Adipocyte (in vitro differentiated cells): ENCODE results near the gene CCDC14.
"Not testable (repeated sequence)": the region's sequence is repeated elsewhere in the genome, so short reads cannot be mapped to it uniquely, and the experiment has no call there.

Experiments
- DNase-seq: peaks from one replicate; pipeline ENCODE4 v3.0.0-alpha.2; 2015; ENCODE audit warnings: low read depth
- H3K27me3 ChIP-seq: replicated peaks from 2 replicates; pipeline ENCODE4 v1.7.0; 2013; ENCODE audit warnings: mild to moderate bottlenecking, low read length, moderate library complexity; ENCODE audit not compliant: control insufficient read depth, insufficient read depth
- H3K36me3 ChIP-seq: 2 replicates; pipeline ENCODE4 v1.7.0; 2013; ENCODE audit warnings: low read length, mild to moderate bottlenecking, moderate library complexity; ENCODE audit not compliant: control insufficient read depth, insufficient read depth, severe bottlenecking
- H3K4me1 ChIP-seq: 2 replicates; pipeline ENCODE4 v1.7.0; 2013; ENCODE audit warnings: mild to moderate bottlenecking, low read length, moderate library complexity; ENCODE audit not compliant: control insufficient read depth, insufficient read depth
- H3K4me3 ChIP-seq: 2 replicates; pipeline ENCODE4 v1.7.0; 2013; ENCODE audit warnings: mild to moderate bottlenecking, low read length, moderate library complexity
- H3K9ac ChIP-seq: 2 replicates; pipeline ENCODE4 v1.7.0; 2013; ENCODE audit warnings: mild to moderate bottlenecking, low read length, moderate library complexity
- H3K9me3 ChIP-seq: 2 replicates; pipeline ENCODE4 v1.7.0; 2013; ENCODE audit warnings: mild to moderate bottlenecking, low read length, moderate library complexity; ENCODE audit not compliant: control insufficient read depth

The CCDC14 gene, protein sequence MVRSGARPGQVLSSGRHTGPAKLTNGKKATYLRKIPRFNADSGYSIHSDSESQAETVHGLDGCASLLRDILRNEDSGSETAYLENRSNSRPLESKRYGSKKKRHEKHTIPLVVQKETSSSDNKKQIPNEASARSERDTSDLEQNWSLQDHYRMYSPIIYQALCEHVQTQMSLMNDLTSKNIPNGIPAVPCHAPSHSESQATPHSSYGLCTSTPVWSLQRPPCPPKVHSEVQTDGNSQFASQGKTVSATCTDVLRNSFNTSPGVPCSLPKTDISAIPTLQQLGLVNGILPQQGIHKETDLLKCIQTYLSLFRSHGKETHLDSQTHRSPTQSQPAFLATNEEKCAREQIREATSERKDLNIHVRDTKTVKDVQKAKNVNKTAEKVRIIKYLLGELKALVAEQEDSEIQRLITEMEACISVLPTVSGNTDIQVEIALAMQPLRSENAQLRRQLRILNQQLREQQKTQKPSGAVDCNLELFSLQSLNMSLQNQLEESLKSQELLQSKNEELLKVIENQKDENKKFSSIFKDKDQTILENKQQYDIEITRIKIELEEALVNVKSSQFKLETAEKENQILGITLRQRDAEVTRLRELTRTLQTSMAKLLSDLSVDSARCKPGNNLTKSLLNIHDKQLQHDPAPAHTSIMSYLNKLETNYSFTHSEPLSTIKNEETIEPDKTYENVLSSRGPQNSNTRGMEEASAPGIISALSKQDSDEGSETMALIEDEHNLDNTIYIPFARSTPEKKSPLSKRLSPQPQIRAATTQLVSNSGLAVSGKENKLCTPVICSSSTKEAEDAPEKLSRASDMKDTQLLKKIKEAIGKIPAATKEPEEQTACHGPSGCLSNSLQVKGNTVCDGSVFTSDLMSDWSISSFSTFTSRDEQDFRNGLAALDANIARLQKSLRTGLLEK

DNA sequence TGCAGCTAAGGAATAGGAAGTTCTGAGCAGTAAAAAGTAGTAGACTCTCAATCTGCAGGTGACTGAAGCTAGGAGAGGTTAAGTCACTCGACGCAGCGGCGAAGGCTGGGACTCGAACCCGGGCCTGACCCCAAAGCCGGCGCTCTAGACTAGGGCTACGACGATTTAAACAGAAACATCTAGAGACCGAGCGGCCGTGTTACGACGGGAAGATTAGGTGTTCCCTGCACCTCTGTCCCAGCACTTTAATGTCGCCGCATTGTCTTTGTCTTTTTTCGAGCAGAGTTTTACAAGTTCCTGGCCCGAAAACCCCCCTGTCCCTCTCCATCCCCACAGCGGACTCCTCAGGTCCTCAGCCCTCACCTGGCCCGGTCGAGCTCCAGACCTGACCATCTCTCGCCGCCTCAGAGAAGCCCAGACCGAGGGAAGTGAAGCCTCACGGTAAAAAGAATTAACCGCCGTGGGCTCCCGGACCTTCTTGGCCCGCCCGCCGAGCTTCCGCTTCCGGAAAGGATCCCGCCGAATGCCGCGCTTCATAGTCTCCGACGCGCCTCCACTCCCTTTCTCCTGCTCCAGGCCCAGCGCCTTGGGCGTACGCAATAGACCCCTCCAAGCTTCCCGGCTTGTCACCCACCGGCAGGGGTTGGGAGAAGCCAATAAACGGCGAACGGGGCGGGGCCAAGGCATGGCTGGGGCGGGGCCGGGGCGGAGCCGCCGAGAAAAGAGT, at the start of gene CCDC14:
Gene CCDC14 (minus strand): TSS at position 449 of the 727 bp plus-strand sequence. CDS start 56 bp downstream, at position 393.
- Histone ChIP-seq H3K27me3 (no peaks in the 10 kb centered on the region), H3K4me3 (peak within 1 kb of the TSS; percentile 98), H3K36me3 (peaks cover 2% of the 10 kb centered on the region), H3K9me3 (no peaks in the 10 kb centered on the region), H3K9ac (peak within 1 kb of the TSS; percentile 92), H3K4me1 (peaks cover 7% of the 10 kb centered on the region)
- peak; percentile 99 for DNase-seq

DNA sequence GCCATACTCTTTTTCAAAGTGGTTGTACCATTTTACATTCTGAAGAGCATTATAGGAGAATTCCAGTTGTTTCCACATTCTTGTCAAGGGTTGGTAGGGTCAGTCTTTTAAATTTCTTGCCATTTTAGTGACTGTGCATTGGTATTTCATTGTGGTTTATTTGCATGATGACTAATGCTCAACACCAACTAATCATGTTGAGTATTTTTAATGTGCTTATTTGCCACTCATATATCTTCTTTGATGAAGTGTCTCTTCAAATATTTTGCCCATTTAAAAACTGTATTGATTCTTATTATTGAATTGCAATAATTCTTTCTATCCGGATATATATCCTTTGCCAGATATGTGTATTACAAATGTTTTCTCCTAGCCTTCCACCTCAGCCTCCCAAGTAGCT, 47.3 kb upstream of the CCDC14 start:
- H3K9me3 ChIP-seq, H3K4me1 ChIP-seq, H3K4me3 ChIP-seq, H3K36me3 ChIP-seq, DNase-seq, H3K9ac ChIP-seq: not testable (repeated sequence)
- H3K27me3 ChIP-seq: peaks cover 18% of the 10 kb centered on the region

DNA sequence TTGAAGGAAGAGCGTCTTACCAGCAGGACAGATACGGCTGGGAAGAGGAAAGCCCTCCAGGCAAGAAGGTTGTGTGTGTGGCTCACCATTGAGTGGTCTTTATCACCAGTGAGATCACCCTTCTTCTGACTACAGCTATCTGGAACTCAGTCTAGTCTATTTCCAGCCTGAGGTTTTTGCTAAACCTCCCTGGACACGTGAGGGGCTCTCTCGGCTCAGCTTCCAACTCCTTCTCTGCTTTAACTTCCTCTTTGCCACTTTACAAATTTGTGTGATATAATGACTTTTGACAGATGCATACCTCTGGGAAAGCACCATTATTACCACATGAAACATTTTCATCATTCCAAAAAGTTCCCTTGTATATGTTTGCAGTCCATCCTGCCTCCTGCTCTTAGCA, 46.2 kb upstream of the CCDC14 start:
- H3K4me3 ChIP-seq: no peak overlapping the region
- H3K9me3 ChIP-seq: no peaks in the 10 kb centered on the region
- H3K27me3 ChIP-seq: peaks cover 21% of the 10 kb centered on the region
- H3K4me1 ChIP-seq: no peaks in the 10 kb centered on the region
- no peak overlapping the region for H3K9ac ChIP-seq
- peak; percentile 59 for DNase-seq
- no peaks in the 10 kb centered on the region for H3K36me3 ChIP-seq

DNA sequence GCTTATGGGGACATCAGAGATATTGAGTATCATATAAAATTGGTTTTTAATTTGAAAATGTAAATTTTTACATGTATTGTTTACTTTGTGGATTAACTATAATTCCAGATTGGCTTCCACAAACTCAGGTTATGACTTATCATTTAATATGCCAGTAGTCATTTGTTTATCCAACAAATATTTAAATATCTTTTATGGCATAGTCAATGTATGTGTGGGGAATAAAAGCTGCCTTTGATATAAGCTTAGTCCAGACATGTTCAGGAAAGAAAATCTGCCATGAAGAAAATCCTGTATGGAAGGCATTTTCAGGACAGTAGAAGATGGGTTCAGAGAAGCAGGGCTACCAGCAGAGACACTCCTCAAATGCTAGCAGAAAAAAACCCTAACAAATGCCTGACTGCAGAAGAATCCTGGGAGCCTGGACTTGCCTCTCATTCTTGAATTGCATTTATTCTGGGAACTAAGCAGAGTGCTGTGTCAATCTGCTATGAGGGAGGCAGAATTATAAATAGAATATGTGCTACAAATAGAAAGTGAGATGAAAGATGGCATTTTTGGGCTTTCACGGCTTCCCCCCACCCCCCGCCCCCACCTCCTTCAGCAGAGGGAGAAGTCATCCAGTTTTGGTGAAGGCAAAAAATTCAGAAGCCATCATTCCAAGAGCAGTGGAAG, 41.5 kb upstream of the CCDC14 start:
- H3K4me1 ChIP-seq, H3K9me3 ChIP-seq, H3K36me3 ChIP-seq, DNase-seq, H3K9ac ChIP-seq, H3K4me3 ChIP-seq: not testable (repeated sequence)
- H3K27me3 ChIP-seq: peaks cover 46% of the 10 kb centered on the region

DNA sequence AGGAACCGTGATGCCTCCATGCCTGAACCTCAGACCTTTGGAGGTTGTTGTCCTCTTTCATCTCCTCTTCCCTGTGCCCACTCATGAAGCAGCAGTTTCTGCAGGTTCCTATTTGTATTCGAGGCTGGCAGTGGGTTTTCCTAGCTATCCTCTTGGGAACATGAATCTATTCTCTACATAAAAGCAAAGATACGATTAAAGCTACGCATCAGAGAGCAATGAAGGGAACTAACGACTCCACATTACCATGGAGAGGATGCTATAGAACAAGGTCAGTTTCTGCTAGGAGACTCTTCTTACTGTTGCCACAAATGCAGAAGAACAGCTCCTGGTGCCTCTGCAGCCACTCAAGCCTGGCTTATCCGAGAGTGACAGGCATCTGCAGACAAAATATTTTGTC, 40.3 kb upstream of the CCDC14 start:
- H3K9ac ChIP-seq, H3K36me3 ChIP-seq, H3K9me3 ChIP-seq, H3K4me3 ChIP-seq, H3K4me1 ChIP-seq, DNase-seq: not testable (repeated sequence)
- H3K27me3 ChIP-seq: peaks cover 41% of the 10 kb centered on the region

DNA sequence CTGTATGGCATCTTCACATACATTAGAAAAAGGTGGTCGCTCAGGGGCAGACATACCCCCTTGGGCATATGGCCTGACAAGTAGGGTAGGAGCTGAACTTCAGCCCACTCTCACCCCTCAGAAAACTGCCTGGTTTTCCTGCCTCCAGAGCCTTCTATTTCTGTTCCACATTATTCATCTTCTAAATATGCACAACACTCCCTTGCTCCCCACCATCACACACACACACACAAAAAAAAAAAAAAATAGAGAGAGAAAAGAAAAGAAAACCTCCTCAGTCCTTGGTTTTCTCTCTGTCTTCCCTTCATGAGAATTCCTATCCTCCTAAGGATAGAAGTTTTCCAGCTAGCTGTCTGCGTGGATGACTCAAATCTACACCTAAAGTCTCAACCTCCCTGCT, 36.5 kb upstream of the CCDC14 start:
- H3K36me3 ChIP-seq: no peaks in the 10 kb centered on the region
- H3K27me3 ChIP-seq: peaks cover 48% of the 10 kb centered on the region

DNA sequence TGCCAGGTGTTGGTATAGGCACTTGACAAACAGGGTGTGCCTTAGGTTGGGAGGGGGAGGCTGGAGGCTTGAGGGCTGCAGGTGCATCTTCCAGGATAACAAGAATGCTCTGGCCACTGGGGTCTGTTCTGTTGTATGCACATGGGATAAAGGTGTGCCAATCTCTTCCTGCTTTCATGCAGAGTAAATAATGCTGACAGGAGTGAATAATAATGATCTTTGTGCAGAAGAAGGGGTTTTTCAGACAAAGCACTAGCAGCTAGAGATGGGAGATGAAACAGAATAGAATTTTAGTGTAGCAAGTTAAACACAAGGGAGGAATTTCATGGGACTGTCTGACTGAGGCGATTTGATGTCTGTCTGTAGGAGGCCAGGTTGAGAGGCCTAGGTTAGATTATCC, 32.8 kb upstream of the CCDC14 start:
- no peak overlapping the region for H3K4me3 ChIP-seq
- peaks cover 13% of the 10 kb centered on the region for H3K9me3 ChIP-seq
- H3K27me3 ChIP-seq: peaks cover 46% of the 10 kb centered on the region
- no peak for DNase-seq
- no peak overlapping the region for H3K9ac ChIP-seq
- H3K36me3 ChIP-seq: no peaks in the 10 kb centered on the region
- no peaks in the 10 kb centered on the region for H3K4me1 ChIP-seq

More for the DNA sequence above, 36.5 kb upstream of the CCDC14 start:
- H3K9ac ChIP-seq: no peak overlapping the region
- peaks cover 13% of the 10 kb centered on the region for H3K9me3 ChIP-seq
- peak; percentile 14 for DNase-seq
- no peak overlapping the region for H3K4me3 ChIP-seq
- no peaks in the 10 kb centered on the region for H3K4me1 ChIP-seq

DNA sequence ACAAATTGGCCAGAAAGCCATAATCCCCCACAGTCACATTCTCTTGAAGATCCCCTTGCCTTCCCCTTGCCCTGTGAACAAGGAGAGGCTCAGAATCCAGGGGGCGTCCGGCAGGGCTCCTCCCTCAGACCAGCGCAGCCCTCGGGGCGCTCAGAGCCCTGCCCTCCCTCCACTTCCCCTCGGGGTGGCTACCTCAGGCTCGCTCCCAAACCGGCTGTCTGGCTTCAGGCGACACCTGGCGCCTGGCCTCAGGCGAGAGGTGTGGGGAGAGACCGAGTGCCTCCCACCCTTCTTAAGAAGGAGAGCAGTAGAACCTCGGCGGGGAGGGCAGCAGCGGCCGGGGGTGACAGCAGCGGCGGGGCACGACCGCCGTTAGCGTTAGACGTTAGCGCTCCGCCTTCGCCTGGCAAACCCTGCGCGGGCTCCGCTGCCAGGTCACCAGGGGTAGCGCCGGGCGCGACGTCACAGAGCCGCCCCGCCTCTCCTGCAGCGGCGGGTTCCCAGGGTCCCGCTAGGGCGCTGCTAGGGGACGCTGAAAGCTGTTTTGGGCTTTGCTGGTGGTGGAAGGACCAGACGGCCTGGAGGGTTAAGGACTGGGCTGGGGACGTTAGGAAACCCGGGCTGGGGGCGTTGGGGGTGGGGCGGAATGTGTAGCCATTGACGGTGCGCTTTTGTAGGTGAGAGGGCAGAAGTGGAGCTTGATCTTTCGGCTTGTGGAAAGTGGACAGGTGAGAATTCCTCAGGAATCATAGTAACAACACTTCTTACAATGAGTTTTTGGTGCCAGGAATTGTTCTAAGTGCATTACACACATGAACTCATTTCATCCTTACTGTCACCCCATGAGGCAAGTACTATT, 30.9 kb upstream of the CCDC14 start, which contains the start of gene ROPN1:
Gene ROPN1 (minus strand): TSS at position 395 of the 859 bp plus-strand sequence. CDS start 11,643 bp downstream, outside the sequence.
- not testable (repeated sequence) for DNase-seq, H3K4me1 ChIP-seq, H3K4me3 ChIP-seq, H3K9ac ChIP-seq, H3K36me3 ChIP-seq
- Histone ChIP-seq H3K27me3 (peaks cover 44% of the 10 kb centered on the region), H3K9me3 (peaks cover 10% of the 10 kb centered on the region)

DNA sequence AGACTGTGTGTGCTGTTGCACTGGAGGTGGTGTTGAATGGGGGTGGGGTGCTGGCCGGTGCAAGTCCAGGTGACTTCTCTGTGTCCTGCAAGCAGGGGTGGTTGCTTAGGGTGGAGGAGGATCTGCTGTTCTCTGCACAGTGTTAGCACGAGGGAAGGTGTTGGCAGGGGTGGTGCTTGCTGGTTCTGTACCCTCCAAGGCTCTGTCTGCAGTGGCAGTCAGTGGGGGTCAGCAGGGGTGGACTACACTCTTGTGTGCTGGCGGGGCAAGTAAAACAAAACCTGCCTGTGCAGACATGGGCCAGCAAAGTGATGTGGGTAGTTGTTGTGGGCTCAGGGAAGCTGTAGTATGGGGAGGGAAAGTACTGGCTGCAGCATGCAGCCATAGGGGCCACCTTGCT, 25.4 kb upstream of the CCDC14 start:
- no peaks in the 10 kb centered on the region for H3K4me1 ChIP-seq
- H3K9ac ChIP-seq: no peak overlapping the region
- peaks cover 47% of the 10 kb centered on the region for H3K27me3 ChIP-seq
- no peak for DNase-seq
- H3K9me3 ChIP-seq: peaks cover 12% of the 10 kb centered on the region
- no peak overlapping the region for H3K4me3 ChIP-seq
- H3K36me3 ChIP-seq: no peaks in the 10 kb centered on the region

DNA sequence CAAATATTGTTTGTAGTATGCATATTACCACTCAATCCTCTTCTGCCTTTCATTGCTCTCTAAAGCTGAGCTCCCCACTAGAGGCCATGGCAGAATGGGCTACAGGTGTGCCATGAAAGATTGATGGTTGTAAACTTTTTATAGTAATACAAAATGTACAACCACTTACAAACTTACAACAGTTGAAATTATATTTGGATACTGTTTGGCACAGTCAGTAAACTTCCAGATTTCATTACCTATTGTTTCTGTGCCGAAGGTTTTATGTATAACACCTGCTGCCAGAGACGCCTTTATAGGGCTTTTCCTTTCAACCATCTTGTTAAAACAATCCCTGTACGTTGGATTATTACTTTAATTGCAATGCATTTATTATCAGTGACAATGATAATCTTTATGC, 23.9 kb upstream of the CCDC14 start:
- no peak overlapping the region for H3K4me3 ChIP-seq
- H3K36me3 ChIP-seq: no peaks in the 10 kb centered on the region
- H3K9me3 ChIP-seq: peaks cover 12% of the 10 kb centered on the region
- no peak for DNase-seq
- no peaks in the 10 kb centered on the region for H3K4me1 ChIP-seq
- H3K27me3 ChIP-seq: peaks cover 43% of the 10 kb centered on the region
- no peak overlapping the region for H3K9ac ChIP-seq
